ENCODE data around the gene PTS.
"Not testable (repeated sequence)": the region's sequence is repeated elsewhere in the genome, so short reads cannot be mapped to it uniquely, and the experiment has no call there.

The PTS gene

GRCh38 chr11:112226062-112226830, at the start of gene PTS:
TSS of gene PTS (plus strand) at chr11:112226428. CDS start at chr11:112226444, 16 bp downstream.
- peak; percentile 77 for FAIRE-seq
- DNase-seq (ENCODE audit: insufficient read length, low spot score) = peak; percentile 87

DNA sequence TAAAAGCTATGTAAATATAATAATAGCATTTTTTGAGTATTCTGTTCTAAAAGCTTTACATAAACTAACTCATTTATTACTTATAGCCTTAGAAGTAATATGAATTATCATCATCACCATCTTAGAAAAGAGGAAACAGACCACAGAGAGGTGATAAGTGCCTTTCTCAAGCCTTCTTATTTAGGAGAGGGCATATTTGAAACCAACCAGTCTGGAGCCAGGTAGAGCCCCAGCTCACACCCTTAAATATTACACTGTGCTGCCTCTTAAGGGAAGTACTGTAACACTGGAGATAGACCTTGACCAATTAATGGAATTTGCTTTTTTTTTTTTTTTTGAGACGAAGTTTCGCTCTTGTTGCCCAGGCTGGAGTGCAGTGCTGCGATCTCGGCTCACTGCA, 48.6 kb upstream of the PTS start:
- FAIRE-seq (no peak), DNase-seq (ENCODE audit: insufficient read length, low spot score) (no peak)

- FAIRE-seq (no peak), DNase-seq (ENCODE audit: insufficient read length, low spot score) (no peak)
Observed at GRCh38 chr11:112178428-112178827, 47.8 kb upstream of the PTS start.

DNA sequence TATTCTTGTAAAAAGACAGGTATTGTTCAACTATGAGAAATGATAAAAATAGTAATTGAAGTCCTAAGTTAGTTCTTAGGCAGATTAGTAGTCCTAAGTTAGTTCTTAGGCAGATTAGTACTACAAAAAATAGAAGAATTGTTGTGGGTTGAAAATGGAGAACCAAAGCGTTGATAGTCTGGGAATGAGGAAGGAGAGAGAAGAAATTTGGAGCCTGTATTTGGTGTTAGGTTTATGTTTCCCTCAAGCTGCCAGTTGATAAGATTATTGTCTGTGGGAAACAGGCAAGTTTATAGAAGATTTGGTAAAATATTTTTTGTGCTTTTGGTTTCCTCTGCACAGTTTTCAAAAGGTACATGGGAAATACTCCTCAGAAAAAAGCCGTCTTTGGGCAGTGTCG, 47.3 kb upstream of the PTS start:
- DNase-seq (ENCODE audit: insufficient read length, low spot score) = no peak
- no peak for FAIRE-seq

DNA sequence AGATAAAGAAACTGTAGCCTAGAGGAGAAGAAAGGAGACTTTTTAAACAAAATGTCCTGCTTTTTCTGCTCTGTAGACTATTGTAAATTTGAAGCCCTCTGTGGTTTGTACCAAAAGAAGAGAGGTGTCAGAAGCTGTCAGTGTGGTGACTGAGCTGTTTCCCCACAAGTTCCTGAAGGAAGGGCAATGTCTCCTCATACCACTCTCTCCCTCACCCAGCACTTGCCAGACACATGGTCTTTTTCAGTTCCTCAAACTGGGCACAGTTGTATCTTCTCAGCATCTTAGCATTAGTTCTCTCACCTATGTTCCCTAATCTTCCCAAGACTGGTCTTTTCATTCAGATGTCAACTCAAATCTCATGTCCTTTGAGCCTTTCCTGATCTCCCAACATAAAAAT, 46.6 kb upstream of the PTS start:
- DNase-seq (ENCODE audit: insufficient read length, low spot score) (no peak), FAIRE-seq (no peak)

GRCh38 chr11:112182867-112183266, 43.4 kb upstream of the PTS start:
- no peak for FAIRE-seq
- no peak for DNase-seq (ENCODE audit: insufficient read length, low spot score)

GRCh38 chr11:112185883-112186282, 40.3 kb upstream of the PTS start:
- DNase-seq (ENCODE audit: insufficient read length, low spot score) (no peak), FAIRE-seq (no peak)

- FAIRE-seq (no peak), DNase-seq (ENCODE audit: insufficient read length, low spot score) (no peak)
Observed at GRCh38 chr11:112186304-112186703, 39.9 kb upstream of the PTS start.

- DNase-seq (ENCODE audit: insufficient read length, low spot score); FAIRE-seq: not testable (repeated sequence)
Observed at GRCh38 chr11:112195113-112195512, 31.1 kb upstream of the PTS start.

DNA sequence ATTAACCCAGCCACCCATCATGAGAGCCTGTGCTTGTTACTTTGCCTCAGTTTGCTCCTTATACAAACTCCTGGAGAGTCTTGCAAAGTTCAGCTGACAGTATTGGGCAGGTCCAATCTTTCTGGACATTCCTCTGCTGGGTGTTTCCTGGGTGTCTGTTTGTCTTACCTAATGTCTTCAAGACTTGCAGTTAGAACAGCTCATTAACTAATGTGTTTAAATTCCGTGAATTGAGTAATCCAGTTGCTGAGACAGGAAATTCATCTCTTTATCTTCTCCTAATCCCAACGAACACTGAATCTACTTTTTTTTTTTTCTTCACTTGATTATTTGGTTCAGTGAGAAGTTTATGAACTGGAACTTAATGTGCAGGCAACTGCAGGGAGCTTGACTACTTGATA, 30.3 kb upstream of the PTS start:
- FAIRE-seq (no peak), DNase-seq (ENCODE audit: insufficient read length, low spot score) (no peak)

GRCh38 chr11:112196519-112197087, 29.6 kb upstream of the PTS start:
- DNase-seq (ENCODE audit: insufficient read length, low spot score) (no peak), FAIRE-seq (no peak)

- FAIRE-seq; DNase-seq (ENCODE audit: insufficient read length, low spot score): not testable (repeated sequence)
Observed at GRCh38 chr11:112199101-112199500, 27.1 kb upstream of the PTS start.

GRCh38 chr11:112200252-112200651, 26.0 kb upstream of the PTS start:
- DNase-seq (ENCODE audit: insufficient read length, low spot score) = no peak
- FAIRE-seq = no peak

- DNase-seq (ENCODE audit: insufficient read length, low spot score) = no peak
- no peak for FAIRE-seq
Observed at GRCh38 chr11:112206071-112206470, 20.2 kb upstream of the PTS start.

DNA sequence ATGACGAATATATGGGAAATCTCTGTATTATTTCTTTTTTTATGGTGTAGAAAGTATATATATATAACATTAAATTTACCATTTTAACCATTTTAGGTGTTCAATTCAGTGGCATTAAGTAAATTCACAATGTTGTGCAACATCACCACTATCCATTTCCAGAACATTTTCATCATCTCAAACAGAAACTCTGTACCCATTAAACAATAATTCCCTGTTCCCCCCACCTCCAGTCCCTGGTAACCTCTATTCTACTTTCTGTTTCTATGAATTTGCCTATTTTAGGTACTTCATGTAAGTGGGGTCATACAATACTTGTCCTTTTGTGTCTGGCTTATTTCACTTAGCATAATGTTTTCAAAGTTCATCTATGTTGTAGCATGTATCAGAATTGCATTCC, 15.3 kb upstream of the PTS start:
- no peak for FAIRE-seq

GRCh38 chr11:112211536-112211935, 14.7 kb upstream of the PTS start:
- FAIRE-seq (peak; percentile 45), DNase-seq (ENCODE audit: insufficient read length, low spot score) (no peak)

More for the DNA sequence above, 15.3 kb upstream of the PTS start:
- no peak for DNase-seq (ENCODE audit: insufficient read length, low spot score)

DNA sequence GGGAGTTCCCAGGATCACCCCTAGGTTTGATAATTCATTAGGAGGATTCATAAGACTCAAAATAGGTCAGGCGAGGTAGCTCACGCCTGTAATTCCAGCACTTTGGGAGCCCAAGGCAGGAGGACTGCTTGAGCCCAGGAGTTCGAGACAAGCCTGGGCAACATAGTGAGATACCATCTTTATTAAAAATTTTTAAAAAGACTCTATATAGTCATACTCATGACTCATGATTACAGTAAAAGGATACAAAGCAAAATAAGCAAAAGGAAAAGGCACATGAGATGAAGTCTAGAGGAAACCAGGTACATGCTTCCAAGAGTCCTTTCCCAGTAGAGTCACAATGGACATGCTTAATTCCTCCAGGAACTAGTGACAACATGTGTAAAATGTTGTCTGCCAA, 13.9 kb upstream of the PTS start:
- FAIRE-seq (no peak), DNase-seq (ENCODE audit: insufficient read length, low spot score) (no peak)

- FAIRE-seq (no peak), DNase-seq (ENCODE audit: insufficient read length, low spot score) (no peak)
Observed at GRCh38 chr11:112212710-112213109, 13.5 kb upstream of the PTS start.

DNA sequence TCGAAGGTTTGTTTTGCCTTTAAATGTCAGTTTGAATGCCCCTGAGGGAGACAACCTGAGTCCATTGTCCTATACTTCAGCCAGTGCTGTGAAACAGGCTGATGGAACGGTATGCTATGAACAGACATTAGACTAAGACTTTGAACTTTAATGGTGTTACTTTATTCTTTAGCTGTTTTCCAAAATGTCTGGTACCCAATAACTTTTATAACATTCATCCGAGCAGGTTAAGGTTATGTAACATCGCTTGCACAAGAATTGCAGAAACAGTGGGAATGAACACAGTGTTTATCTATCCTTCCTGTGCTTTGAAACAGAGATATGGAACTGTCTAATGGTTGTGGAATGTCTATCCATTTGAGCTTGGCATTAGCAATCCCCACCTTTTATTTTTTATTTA, 12.5 kb upstream of the PTS start:
- FAIRE-seq (no peak), DNase-seq (ENCODE audit: insufficient read length, low spot score) (no peak)

- FAIRE-seq (no peak), DNase-seq (ENCODE audit: insufficient read length, low spot score) (no peak)
Observed at GRCh38 chr11:112215621-112216020, 10.6 kb upstream of the PTS start.

GRCh38 chr11:112216561-112217105, 9.6 kb upstream of the PTS start:
- DNase-seq (ENCODE audit: insufficient read length, low spot score) (no peak), FAIRE-seq (no peak)
